ENCODE data around the gene GAPVD1. TPM values are rescaled to one million over a fixed set of nuclear protein-coding genes. Genes with fewer than 3 reads are reported as not detected.

Gene GAPVD1
- total RNA-seq, 1 donor from 2014 or later: 56.5 TPM

- peaks cover 2% of the 10 kb centered on the region for H3K36me3 Mint-ChIP-seq (ENCODE audit: unreplicated experiment)
- H3K27me3 Mint-ChIP-seq (ENCODE audit: unreplicated experiment): no peaks in the 10 kb centered on the region
- TF ChIP-seq CTCF (IDR thresholded peaks at IDR 0.05): peak; percentile 99
- H3K4me1 Mint-ChIP-seq (ENCODE audit: unreplicated experiment): peaks cover 6% of the 10 kb centered on the region
- peak; percentile 94 for DNase-seq (ENCODE audit: extremely low spot score, unreplicated experiment)
- peak overlapping the region; percentile 71 for H3K4me3 Mint-ChIP-seq (ENCODE audit: unreplicated experiment)
- H3K9me3 Mint-ChIP-seq (ENCODE audit: unreplicated experiment): no peaks in the 10 kb centered on the region
- H3K27ac Mint-ChIP-seq (ENCODE audit: unreplicated experiment): peak overlapping the region; percentile 34
Observed at GRCh38 chr9:125407974-125408900, 146.6 kb downstream of the GAPVD1 start.

DNA sequence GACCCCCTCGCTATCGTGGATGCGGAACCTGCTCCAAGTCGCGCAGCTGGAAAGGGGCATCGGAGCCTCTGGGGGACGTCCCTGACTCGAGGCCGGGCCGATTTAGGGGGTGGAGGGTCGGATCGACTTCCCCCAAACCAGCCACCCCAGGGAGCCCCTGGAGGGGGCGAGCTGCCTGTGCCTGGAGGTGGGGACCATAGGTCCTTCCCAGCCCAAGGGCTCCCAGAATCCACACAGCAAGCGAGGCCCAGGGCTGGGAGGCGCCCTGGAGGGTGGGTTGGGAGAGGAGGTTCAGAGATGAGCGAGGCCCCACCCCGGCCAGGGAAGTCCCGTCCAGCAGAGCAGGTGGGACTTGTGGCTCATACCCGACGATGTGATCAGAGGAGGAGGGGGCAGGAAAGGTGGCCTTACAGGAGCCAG lies 147.6 kb downstream of the GAPVD1 start:
- Mint-ChIP-seq H3K4me3 (ENCODE audit: unreplicated experiment) (peak overlapping the region; percentile 71), H3K27me3 (ENCODE audit: unreplicated experiment) (no peaks in the 10 kb centered on the region), H3K9me3 (ENCODE audit: unreplicated experiment) (no peaks in the 10 kb centered on the region), H3K27ac (ENCODE audit: unreplicated experiment) (peak overlapping the region; percentile 34), H3K36me3 (ENCODE audit: unreplicated experiment) (peaks cover 2% of the 10 kb centered on the region), H3K4me1 (ENCODE audit: unreplicated experiment) (peaks cover 6% of the 10 kb centered on the region)
- TF ChIP-seq CTCF (IDR thresholded peaks at IDR 0.05): no peak
- DNase-seq (ENCODE audit: extremely low spot score, unreplicated experiment): no peak

- H3K27ac Mint-ChIP-seq (ENCODE audit: unreplicated experiment): no peak overlapping the region
Observed at GRCh38 chr9:125409637-125410521, 148.3 kb downstream of the GAPVD1 start.

GRCh38 chr9:125410522-125410894 lies 148.9 kb downstream of the GAPVD1 start:
- peak; percentile 84 for DNase-seq (ENCODE audit: extremely low spot score, unreplicated experiment)
- Mint-ChIP-seq H3K4me1 (ENCODE audit: unreplicated experiment) (peaks cover 6% of the 10 kb centered on the region), H3K27me3 (ENCODE audit: unreplicated experiment) (no peaks in the 10 kb centered on the region), H3K4me3 (ENCODE audit: unreplicated experiment) (no peak overlapping the region), H3K27ac (ENCODE audit: unreplicated experiment) (no peak overlapping the region), H3K9me3 (ENCODE audit: unreplicated experiment) (no peaks in the 10 kb centered on the region), H3K36me3 (ENCODE audit: unreplicated experiment) (peaks cover 2% of the 10 kb centered on the region)
- no peak for TF ChIP-seq CTCF (IDR thresholded peaks at IDR 0.05)

More at GRCh38 chr9:125409637-125410521, 148.3 kb downstream of the GAPVD1 start:
- no peaks in the 10 kb centered on the region for H3K9me3 Mint-ChIP-seq (ENCODE audit: unreplicated experiment)
- H3K36me3 Mint-ChIP-seq (ENCODE audit: unreplicated experiment): peaks cover 2% of the 10 kb centered on the region
- H3K4me3 Mint-ChIP-seq (ENCODE audit: unreplicated experiment): peak overlapping the region; percentile 55
- no peak for TF ChIP-seq CTCF (IDR thresholded peaks at IDR 0.05)
- DNase-seq (ENCODE audit: extremely low spot score, unreplicated experiment): no peak
- H3K27me3 Mint-ChIP-seq (ENCODE audit: unreplicated experiment): no peaks in the 10 kb centered on the region
- peaks cover 6% of the 10 kb centered on the region for H3K4me1 Mint-ChIP-seq (ENCODE audit: unreplicated experiment)
